Fibroblast of the aortic adventitia (primary cell): Measurements from ENCODE around the gene ZC2HC1C. TPM values are rescaled to one million over a fixed set of nuclear protein-coding genes. Genes with fewer than 3 reads are reported as not detected.
A peak's percentile ranks its signal among the peaks of the same experiment; 100 is the strongest.

ENCODE experiments used
- DNase-seq: peaks from one replicate; pipeline ENCODE4 v3.0.0-alpha.2; 2010; ENCODE audit warnings: low read depth
- H3K4me3 ChIP-seq: 2 replicates; pipeline ENCODE4 v1.5.1; 2011; ENCODE audit warnings: low read depth, mild to moderate bottlenecking, control low read depth, low read length, moderate library complexity
- total RNA-seq: library from RNA; depleted of rRNA; stranded (reverse); fragments of >200 nt; gene quantifications from 2 replicates; pipeline ENCODE4 v1.2.3, GENCODE V29; 2012; ENCODE audit warnings: low replicate concordance
- TF ChIP-seq, protein P1 (sequence below): IDR thresholded peaks from 2 replicates; pipeline ENCODE4 v1.5.1; 2011; ENCODE audit warnings: mild to moderate bottlenecking, low read length, control low read depth, inconsistent platforms; ENCODE audit not compliant: insufficient read depth

The ZC2HC1C gene
- total RNA-seq, 1 donor = 0.90 TPM

DNA sequence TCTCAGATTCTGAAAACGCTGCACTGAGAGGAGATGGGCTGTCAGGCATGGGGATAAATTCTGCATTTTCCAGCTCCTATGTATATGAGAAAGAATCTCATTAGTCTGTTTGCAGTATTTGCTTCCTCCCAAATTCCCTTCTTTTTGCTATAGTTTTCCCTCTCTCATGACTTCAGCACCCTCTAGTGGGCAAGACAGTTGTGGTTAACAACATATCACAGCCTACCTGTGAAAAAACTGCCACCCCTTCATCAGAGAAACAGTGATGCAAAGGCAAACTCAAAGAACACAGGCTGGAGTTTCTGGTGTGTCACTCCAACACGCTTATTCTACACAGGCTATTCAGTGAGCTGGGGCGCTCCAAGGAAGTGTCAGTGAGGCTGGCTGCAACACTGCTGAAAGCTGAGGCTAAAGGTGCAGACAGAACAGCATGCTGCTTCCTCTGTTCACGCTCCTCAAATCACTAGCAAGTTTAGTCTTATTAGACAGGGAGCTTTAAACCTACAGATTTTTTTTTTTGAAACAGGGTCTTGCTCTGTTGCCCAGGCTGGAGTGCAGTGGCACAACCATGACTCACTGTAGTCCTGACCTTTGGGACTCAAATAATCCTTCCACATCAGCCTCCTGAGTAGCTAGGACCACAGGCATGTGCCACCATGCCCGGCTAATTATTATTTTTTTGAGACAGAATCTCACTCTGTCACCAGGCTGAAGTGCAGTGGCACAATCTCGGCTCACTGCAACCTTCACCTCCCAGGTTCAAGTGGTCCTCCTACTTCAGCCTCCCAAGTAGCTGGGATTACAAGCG lies 19.3 kb downstream of the ZC2HC1C start:
- TF ChIP-seq, protein P1, sequence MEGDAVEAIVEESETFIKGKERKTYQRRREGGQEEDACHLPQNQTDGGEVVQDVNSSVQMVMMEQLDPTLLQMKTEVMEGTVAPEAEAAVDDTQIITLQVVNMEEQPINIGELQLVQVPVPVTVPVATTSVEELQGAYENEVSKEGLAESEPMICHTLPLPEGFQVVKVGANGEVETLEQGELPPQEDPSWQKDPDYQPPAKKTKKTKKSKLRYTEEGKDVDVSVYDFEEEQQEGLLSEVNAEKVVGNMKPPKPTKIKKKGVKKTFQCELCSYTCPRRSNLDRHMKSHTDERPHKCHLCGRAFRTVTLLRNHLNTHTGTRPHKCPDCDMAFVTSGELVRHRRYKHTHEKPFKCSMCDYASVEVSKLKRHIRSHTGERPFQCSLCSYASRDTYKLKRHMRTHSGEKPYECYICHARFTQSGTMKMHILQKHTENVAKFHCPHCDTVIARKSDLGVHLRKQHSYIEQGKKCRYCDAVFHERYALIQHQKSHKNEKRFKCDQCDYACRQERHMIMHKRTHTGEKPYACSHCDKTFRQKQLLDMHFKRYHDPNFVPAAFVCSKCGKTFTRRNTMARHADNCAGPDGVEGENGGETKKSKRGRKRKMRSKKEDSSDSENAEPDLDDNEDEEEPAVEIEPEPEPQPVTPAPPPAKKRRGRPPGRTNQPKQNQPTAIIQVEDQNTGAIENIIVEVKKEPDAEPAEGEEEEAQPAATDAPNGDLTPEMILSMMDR = peak; percentile 83
- peak; percentile 76 for DNase-seq
- H3K4me3 ChIP-seq = no peak overlapping the region

DNA sequence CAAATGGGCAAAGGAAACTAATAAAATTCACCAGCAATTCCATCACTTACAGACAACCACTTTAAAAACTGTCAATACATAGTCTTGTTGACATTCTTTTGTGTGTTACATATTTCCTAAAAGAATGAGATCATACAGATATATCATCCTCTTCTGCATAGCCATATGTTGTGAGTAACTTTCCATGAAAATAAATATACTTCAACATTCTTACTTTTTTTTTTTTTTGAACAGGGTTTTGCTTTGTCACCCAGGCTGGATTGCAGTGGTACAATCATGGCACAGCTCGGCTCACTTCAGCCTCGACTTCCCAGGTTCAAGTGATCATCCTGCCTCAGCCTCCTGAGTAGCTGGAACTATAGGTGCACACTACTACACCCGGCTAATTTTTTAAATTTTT lies 20.9 kb downstream of the ZC2HC1C start:
- TF ChIP-seq, protein P1 = no peak
- no peak for DNase-seq
- H3K4me3 ChIP-seq = no peak overlapping the region

DNA sequence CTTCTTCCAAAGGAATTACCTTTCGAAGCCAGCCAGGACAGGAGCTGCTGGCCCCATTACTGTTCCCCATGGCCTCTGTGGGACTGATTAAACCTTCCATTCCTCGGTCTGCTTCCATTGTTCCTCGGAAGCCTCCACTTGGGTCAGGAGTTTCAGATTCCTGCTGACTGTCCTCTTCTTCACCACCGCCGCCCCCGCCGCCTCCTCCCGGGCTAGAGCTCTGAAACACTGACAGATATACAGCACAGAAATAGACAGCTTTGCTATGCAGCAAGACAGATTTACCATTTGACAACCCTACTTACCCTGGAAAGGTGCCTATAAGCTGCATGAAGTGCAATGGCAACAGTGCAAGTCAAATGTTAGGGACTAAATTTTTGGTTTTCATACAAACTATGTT lies 21.8 kb downstream of the ZC2HC1C start:
- DNase-seq = no peak
- TF ChIP-seq, protein P1 = no peak
- H3K4me3 ChIP-seq = no peak overlapping the region

DNA sequence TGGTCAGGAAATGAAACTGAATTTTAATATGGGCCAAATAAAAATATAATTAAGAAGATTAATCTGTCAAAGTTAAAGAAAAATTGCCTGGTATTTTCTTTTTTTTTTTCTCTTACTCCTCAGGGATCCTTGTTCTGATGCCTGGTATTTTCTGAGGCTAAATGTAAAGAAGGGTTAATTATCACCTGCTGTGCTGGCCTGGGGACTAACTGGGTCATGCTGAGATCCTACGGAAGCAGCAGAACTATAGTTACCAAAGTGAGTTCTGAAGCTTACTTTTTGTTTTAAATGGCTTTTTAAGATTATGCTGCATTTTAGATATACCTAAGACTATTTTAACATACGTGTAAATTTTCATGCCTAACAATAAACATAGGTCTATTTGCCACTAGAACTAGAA lies 23.3 kb downstream of the ZC2HC1C start:
- no peak overlapping the region for H3K4me3 ChIP-seq
- TF ChIP-seq, protein P1 = no peak
- no peak for DNase-seq

DNA sequence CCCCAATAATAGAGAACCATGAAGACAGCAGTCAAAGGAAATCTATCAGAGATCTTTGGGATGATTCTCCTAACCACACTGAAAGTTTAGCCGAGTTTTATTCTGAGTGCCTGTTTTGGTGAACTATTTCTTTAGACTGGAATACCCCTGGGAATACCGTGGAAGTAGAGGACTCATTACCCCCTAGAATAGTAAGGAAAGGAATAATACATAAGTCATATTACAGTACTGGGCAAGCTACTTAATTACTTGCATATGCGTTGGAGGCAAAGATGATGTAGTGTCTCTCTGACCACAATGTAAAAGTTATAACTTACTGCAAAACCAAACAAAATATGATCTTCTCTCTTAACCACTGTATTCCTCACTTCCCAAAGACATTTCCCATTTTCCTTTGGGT lies 25.5 kb downstream of the ZC2HC1C start:
- TF ChIP-seq, protein P1 = no peak
- H3K4me3 ChIP-seq = no peak overlapping the region
- DNase-seq = peak; percentile 25

DNA sequence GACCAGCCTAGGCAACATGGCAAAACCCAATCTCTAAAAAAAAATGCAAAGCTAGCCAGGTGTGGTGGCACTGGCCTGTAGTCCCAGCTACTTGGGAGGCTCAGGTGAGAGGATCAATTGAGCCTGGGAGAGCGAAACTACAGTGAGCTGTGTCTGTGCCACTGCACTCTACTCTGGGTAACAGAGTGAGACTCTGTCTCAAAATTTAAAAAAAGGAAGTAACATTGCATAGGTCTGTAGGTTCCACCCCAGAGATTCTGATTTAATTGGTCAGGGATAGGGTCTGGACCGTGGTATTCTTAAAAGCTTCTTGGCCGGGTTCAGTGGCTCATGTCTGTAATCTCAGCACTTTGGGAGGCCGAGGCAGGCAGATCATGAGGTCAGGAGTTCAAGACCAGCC lies 26.2 kb downstream of the ZC2HC1C start:
- H3K4me3 ChIP-seq = no peak overlapping the region
- TF ChIP-seq, protein P1 = no peak
- no peak for DNase-seq

DNA sequence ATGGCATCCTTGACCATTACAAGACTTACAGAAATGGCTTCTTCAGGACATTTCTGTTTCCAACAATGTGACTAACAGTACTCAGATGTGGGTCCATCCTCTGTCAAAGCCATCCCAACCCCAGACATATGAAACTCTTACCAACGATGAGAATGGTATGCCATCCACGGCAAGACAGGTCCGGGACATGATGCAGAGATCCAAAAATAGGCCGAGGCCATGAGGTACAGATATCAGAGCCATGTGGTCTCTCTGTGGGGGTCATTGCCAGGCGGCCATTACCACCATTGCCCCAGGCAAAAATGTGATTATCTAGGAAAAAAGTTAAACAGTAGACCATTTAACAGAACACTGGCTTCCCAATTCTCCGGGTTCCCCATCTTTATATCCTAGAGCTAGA lies 27.5 kb downstream of the ZC2HC1C start:
- DNase-seq = no peak
- TF ChIP-seq, protein P1 = no peak
- H3K4me3 ChIP-seq = no peak overlapping the region
